NCI-H2196 (cell line): ENCODE measurements around the gene RPL39L.

Source experiments
- DNase-seq: peaks from one replicate; lab custom pipeline; 2025; ENCODE audit not compliant: unreplicated experiment; lab: John Stamatoyannopoulos, UW

RPL39L gene

DNA sequence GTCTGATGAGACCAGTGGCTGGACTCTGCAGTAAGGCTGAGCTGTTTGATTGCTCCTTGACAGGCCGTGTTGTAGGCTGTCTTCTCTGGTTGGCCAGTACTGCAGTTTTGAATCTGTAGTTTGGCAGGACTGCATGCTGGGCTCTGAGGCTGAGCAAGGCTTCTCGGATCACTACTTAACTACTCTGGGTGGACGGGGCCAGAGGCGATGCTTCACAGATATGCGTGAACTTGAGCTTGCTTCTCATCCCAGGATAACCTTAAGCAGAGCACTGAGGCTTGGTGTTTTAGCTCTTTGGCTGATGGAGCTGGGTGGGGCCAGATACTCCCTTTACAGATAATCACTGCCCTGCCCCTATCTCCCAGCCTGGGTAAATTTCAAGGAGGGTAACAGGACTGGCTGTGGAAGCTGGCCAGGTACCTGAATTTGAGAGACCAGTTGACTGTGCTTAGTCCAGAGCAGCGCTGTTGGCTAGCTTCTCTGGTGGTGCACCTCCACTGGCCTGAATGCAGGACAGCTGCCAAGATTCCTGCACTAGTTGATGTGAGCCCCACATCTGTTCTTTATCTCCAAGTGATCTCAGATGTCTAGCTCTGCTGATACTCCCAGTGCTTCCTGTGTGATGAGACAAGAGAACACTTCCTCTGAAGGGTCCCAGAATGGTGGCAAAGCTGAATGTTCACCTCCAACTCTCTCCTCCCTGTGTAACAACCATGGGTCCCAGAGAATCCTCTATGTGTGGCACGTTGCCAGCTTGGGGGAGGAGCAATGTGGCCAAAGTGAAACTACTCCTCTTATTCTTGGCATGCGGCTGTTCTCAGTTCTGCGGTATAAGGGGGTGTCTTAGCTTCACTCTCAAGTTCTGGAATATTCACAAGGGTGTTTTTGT, 37.9 kb downstream of the RPL39L start:
- peak; percentile 88 for DNase-seq

DNA sequence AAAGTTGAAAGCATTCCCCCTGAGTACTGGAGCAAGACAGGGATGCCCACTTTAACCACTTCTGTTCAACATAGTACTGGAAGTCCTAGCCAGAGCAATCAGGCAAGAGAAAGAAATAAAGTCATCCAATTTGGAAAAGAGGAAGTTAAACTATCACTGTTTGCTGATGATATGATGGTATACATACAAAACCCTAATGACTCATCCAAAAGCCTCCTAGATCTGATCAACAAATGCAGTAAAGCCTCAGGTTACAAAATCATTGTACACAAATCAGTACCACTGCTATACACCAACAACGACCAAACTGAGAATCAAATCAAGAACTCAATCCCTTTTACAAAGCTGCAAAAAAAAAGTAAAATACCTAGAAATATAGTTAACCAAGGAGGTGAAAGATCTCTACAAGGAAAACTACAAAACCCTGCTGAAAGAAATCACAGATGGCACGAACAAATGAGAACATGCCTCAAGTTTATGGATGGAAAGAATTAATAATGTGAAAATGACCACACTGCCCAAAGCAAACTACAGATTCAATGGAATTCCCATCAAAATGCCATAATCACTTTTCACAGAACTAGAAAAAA, 40.3 kb downstream of the RPL39L start:
- DNase-seq: no peak

DNA sequence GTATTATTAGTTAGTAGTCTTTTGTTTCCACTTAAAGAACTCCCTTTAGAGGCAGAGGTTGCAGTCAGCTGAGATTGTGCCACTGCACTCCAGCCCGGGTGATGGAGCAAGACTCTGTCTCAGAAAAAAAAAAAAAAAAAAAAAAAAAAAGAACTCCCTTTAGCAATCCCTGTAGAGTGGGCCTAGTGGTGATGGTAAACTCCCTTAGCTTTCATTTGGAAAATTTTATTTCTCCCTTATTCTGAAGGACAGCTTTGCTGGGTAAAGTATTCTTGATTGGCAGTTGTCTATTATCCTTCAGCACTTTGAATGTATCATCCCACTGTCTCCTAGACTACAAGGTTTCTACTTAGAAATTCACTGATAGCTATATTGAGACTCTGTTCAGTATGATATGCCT, 46.0 kb downstream of the RPL39L start:
- DNase-seq: no peak

DNA sequence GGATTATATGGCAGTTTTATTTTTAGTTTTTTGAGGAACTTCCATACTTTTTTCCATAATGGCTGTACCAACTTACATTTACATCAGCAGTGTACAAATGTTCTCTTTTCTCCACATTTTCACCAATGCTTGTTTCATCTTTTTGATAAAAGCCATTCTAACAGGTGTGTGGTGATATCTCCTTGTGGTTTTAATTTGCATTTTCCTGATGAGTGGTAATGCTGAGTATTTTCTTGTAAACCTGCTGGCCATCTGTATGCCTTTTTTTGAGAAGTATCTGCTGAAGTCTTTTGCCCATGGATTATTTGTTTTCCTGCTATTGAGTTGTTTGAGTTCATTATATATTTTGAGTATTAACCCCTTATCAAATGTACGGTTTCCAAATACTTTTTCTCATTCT, 50.6 kb downstream of the RPL39L start:
- DNase-seq: no peak

DNA sequence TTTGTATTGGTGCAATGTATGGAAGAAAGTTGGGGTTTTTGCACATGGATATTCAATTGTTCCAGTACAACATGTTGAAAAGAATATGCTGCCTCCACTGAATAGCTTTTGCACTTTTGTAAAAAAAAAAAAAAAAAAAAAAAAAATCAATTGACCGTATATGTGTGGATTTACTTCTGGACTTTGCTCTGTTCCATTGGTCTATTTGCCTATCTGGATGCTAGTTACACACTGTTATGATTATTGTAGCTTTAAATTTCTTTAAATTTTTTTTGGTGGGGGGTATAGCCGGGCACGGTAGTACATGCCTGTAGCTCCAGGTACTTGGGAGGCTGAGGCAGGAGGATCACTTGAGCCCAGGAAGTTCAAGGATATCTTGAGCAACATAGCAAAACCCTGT, 52.5 kb downstream of the RPL39L start:
- DNase-seq: no peak

DNA sequence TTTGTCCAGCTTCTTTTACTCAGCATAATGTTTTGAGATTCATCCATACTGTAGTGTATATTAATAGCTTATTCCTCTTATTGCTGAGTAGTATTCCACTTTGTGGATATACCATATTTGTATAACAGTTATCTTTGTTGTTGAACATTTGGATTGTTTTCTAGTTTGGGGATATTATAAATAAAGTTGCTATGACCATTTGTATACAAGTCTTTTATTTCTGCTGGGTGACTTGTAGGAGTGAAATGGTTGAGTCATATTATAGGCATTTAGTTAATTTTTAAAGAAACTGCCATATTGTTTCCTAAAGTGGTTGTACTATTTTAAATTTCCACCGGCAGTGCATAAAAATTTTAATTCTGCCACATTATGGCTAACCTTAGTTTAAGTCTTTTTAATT, 53.4 kb downstream of the RPL39L start:
- no peak for DNase-seq

DNA sequence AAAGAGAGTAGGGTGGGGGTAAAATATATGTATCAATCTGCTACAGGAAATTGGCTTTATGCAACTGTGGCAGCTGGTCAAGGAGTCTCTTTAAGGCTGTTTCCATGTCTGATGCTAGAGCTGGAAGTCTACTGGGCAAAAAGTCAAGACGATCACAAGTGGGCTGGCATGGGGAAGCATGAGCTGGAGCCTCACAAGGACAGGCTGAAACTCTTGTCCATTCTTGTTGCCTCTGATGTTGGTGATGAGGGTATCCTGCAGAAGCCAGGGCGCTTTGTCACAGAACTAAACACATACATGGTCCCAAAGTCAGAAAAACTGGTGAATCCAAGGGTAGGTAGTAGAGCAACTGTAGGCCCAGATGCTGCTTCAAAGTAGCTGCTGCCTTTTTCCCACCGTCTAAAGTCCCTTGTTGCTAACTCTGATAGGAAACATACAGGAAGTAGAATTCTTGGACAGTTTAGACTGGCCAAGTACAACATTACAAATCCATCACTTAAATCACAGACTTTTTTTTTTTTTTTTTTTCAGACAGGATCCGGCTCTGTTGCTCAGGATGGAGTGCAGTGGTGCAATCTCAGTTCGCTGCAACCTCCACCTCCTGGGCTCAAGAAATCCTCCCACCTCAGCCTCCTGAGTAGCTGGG, 54.2 kb downstream of the RPL39L start:
- no peak for DNase-seq

DNA sequence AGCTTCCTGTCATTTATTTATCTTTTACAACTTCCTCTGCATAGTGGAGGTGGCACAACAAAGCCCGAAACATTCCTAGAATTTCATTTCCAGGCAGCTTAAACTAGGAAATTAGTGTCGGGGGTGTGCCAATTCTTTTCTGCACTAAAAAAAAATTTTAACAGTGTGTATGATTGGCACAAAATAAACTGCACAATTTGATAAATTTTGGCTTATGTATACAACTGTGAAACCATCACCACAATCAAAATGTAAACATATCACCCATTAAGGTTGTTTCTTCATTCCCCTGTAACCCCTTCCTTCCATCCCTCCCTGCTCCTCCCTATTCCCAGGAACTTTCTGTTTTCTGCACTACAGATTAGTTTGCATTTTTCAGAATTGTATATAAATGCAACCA, 54.7 kb downstream of the RPL39L start:
- DNase-seq: no peak

DNA sequence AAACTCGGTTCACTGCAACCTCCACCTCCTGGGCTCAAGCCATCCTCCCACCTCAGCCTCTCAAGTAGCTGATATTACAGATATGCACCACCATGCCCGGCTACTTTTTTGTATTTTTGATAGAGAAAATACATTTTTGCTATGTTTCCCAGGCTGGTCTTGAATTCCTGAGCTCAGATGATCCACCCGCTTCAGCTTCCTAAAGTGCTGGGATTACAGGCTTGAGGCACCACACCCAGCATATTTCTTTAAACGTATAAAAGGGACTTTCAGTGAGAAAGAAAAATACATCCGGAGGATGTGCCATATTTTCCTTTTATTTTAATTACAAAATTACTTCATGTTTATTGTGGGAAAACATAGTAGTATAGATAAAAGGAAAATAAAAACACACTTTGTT, 55.2 kb downstream of the RPL39L start:
- DNase-seq: no peak

DNA sequence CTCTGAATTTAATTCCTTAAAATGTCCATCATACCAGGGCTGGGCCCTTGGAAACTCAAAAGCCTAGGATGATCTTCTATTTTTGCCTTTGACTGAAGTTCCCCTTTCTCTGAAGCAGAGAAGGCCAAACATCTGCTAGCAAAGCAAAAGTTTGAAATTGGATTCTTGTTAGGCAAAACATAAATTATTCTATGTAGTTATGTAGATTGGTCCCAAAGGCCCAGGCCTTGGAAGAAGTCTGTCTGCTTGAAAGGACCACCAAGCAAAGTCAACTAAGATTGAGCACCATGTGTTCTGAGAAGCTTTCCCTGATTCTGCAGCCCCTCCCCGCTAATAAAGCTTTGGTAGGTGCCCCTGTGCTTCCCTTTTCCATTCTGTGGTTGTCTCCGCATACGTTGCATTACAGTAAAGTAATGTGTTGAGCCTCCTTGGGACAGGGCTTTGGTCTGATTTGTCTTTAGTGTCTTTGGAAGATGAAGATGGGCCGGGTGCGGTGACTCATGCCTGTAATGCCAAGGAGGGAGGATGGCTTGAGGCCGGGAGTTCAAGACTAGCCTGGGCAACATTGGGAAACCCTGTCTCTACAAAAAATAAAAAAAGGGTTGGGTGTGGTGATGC, 56.4 kb downstream of the RPL39L start:
- no peak for DNase-seq

DNA sequence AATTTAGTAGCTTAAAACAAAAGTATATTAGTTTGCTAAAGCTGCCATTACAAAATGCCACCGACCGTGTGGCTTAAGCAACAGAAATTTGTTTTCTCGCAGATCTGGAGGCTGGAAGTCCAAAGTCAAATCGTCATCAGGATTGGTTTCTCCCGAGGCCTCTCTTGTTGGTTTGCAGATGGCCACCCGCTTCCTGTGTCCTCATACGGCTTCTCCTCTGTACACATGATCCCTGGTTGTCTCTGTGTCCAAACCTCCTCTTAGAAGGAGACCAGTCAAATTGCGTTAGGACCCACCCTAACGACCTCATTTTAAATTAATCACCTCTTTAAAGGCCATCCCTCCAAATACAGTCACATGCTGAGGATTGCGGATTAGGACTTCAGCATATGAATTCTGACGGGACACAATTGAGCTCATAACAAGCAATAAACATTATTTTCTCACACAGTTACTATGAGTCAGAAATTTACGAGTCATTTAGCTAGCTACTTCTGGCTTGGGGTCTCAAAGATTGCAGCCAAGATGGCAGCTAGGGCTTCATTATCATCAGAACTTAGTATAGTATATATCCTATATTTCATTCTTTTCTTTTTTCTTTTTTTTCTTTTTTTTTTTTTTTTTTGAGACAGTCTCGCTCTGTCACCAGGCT, 58.4 kb downstream of the RPL39L start:
- DNase-seq: no peak

DNA sequence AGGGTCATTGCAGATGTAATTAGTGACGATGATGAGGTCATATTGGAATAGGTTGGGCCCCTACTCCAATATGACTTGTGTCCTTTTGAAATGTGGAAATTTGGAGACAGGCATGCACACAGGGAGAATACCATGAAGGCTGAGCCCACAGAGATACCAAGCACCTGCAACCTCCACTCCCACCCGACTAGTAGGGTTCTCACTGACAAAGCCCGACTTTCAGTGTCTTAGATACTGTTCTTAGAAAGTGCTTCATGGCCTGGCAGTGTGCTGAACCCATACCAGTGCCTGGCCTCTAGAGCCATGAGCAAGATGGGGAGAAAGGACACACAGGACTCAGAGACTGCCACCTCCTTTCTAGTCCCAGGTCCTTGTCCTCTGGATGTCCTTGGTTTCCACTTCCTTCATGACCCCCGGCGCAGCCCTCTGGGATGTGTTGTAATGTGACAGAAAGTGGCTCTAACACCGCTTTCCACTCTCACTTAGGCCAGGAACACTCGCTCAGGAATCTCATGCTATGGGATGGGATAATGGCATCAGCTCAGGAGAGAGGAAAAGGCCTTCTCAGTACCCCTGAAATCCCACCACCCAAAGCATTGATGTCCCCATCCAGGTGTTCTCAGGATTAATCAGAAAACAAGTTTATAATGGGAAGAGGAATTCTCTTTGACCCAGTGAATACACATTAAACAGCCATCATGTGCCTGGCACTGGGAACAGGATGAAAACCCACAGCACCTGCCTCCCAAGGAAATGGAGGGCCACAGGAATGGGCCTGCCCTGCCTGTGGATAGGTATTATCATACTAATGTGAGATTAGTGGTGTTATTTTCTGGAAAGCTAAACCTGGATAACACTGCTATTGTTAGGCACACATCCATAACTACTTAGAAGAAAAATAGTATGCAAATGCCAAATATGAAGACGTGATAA, 59.9 kb downstream of the RPL39L start:
- DNase-seq: no peak

DNA sequence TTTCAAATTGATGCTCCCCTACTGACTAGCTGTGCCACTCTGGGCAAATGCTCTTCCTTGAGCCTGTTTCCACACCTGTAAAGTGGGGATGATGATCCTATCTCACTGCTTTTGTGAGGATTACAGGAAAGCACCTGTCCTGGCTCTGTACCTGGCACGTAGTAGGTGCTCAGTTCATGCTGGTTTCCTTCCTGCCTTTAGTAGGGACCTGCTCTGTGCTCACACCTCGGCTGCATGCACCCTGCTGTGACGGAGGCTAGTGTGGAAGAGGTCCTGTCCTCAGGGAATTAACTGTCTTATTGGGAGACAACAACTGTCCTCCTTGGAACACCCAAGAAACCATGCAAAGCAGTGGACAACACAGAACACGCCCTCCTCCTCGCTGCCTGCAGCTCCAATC, 61.8 kb downstream of the RPL39L start:
- no peak for DNase-seq

DNA sequence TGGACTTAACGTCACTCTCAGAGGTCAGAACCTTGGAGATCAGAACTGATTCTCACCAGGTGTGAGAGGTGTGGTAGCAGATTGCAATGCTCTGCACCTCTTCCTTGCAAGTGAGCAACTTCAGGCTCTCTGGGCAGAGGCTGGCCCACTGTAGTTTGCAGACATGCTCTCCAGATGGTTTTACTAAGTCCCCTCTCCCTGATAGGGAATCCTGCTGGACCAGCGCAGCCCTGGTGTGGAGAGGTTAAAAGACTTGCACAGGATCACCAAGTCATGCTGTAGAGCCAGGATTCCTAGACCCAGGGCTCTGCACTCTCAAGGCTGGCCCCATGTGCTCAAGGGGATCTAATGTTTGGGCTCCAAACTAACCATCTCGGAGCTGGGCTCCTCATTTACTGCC, 62.2 kb downstream of the RPL39L start:
- no peak for DNase-seq

DNA sequence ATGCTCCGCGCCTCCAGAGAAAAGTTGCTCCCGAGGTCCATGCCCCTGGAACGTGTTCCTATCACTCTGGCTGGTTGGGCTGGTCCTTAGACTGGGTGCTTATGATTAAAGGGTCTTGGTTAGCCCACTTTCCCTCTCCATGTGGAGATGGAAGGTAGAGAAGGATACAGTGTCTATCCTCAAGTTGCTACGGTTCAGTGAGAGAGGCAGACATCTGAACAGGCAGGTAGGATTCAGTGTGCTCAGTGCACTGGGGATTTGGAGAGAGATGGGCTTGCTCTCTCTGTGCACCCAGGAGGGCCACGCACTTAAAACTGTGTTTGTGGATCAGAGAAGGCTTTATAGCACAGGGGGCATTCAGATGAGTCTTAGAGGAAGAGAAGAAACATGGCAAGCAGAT, 63.0 kb downstream of the RPL39L start:
- no peak for DNase-seq

DNA sequence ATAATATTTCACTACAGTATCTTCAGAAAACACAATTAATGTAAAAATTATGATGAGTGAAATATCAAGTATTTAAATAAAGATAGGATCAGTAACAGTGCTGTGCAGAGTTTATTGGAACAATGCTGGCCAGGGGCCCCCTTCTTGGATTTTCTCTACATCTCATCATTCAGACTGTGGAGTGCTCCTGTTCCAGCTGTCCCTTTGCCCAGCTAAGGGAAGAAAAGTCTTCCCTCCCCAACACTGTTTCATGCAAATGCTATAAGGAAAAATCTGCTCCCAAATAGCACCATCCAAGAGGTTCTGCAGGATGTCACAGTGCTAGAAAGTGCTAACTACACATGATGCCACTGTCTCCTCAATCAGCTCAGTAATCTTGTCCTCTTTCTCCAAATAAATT, 64.5 kb downstream of the RPL39L start:
- no peak for DNase-seq

DNA sequence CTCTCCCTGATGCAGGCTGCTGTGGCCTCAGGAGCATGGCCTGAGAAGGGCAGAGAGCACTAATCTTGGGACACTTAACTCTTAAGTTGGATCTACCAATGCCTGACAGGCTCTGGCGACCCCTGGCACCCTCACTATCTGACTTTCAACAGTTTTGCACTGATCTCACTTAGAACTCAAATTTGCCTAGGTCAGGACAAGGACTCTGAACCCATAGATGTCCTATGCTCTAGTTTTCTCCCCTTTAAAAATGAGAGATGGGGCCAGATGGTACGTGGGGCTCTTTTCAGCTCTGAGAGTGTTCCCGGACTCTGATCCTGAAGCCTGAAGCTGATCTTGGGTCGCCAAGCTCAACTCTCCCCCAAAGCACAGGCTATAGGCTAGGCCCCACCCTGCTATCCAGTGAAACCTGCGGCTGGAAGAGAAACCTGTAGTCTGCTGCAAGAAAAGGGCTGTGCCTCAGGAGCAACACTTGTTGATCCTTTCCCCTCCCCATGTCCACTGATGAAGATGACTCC, 65.7 kb downstream of the RPL39L start:
- no peak for DNase-seq

DNA sequence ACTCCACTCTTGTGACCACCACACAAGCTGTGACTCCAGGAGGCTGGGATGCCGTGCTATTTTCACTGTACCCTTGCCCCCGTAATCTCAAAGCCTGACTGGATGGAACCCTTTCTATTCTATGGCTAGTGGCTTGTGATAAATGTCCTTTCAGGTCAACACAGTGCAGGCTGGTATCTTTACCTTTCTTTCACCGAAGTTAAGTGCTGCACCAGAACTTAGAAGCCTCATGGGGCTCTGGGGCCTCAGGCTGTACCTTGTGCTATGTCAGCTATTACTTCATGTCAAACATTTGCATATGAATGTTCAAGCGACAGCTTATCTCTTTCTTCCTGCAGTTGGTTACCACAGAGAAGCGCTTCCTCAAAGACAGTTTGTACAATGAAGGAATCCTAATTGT, 66.8 kb downstream of the RPL39L start:
- DNase-seq: no peak

DNA sequence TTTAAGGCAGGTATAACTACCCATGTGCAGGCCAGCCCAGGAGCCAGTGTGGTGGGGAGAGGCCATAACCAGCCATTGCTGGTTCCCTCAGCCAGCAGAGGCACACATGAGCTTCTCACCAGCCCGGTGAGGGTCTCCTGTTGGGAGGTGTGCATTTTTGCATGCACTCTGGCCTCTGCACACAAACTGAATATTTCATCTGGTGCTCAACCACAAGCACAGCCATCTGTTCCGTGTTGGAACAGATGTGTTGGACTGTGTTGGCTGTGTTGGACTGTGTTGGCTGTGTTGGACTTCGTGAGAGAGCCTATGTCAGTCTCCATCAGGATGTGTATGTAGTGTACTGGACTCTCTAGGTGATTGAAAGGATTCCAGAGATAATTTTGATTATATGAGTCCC, 67.2 kb downstream of the RPL39L start:
- no peak for DNase-seq
